Right cardiac atrium (tissue), 5 donors: ENCODE measurements around the gene ADAD2. TPM values are rescaled to one million over a fixed set of nuclear protein-coding genes. Genes with fewer than 3 reads are reported as not detected.
"Not testable (repeated sequence)": the region's sequence is repeated elsewhere in the genome, so short reads cannot be mapped to it uniquely, and the experiment has no call there.

ENCODE experiments used
- ATAC-seq, 2 donors: fragments of 200-7000 bp; cut with Tn5 transposase; one replicate each; pipeline versions ENCODE4 v1.8.0 to v1.9.1; 2020; ENCODE audit warnings: moderate library complexity in 2 of 2, mild to moderate bottlenecking in 1 of 2
- DNase-seq, 3 donors: peaks; one replicate each; pipeline ENCODE4 v3.0.0-alpha.2; 2020
- H3K27ac ChIP-seq: one replicate; pipeline ENCODE4 v1.5.1; 2013; ENCODE audit warnings: mild to moderate bottlenecking, low read length, control low read depth, moderate library complexity
- H3K27me3 ChIP-seq: one replicate; pipeline ENCODE4 v1.6.1; 2013; ENCODE audit not compliant: control insufficient read depth, insufficient read depth
- H3K4me1 ChIP-seq: one replicate; pipeline ENCODE4 v1.6.1; 2013; ENCODE audit warnings: low read length; ENCODE audit not compliant: control insufficient read depth, insufficient read depth
- H3K4me3 ChIP-seq: one replicate; pipeline ENCODE4 v1.5.1; 2013; ENCODE audit warnings: low read length, control low read depth
- H3K9me3 ChIP-seq: one replicate; pipeline ENCODE4 v1.6.1; 2013; ENCODE audit warnings: low read length; ENCODE audit not compliant: control insufficient read depth
- WGBS: extraction: QIAGEN DNeasy Blood & Tissue Kit; methylation state at CpG from one replicate; pipeline ENCODE4 v1.1.7; 2013; 5-methylcytosine and 5-hydroxymethylcytosine counted together
- intact Hi-C, 4 donors: fragments of 100-400 bp; cut with DNase I; formaldehyde crosslinking; loops; one replicate each; pipeline versions ENCODE4 v1.11.0 to v1.14.0; 2022 to 2023
- polyA plus RNA-seq: library from polyadenylated mRNA; stranded (reverse); fragments of 200-250 nt; gene quantifications from one replicate; pipeline ENCODE4 v1.2.3, GENCODE V29; 2013
- total RNA-seq, 4 donors: library from RNA; stranded (reverse); fragmentation: NEBNext Ultra II Directional; extraction: Animal tissue kit (Norgen Biotek cat#: 25700); gene quantifications; one replicate each; pipeline ENCODE4 v1.2.1, GENCODE V29; 2021
- donor health status: healthy with polysubstance abuse.
- donor health status: DM: no; HTN: yes; CAD: no.
- donor health status: DM: no; HTN: no; CAD: no.
- donor health status: DM: no; HTN: yes; CAD: no; lungs with severe emphysema.
- donor health status: DM: yes; HTN: yes; CAD: no.

ADAD2 gene
- total and polyA plus RNA-seq, 5 donors: 0.38 to 2.9 (median 0.61) TPM; not detected in 1

- Histone ChIP-seq H3K27ac (no peak overlapping the region), H3K9me3 (no peaks in the 10 kb centered on the region), H3K27me3 (no peaks in the 10 kb centered on the region), H3K4me1 (no peaks in the 10 kb centered on the region), H3K4me3 (no peak overlapping the region)
- WGBS: 95% methylated on average over 4 of the region's 4 CpGs
- intact Hi-C loops: no loop called here
- DNase-seq (no peak), ATAC-seq (no peak)
Observed at GRCh38 chr16:84212631-84213030, 21.7 kb downstream of the ADAD2 start.

DNA sequence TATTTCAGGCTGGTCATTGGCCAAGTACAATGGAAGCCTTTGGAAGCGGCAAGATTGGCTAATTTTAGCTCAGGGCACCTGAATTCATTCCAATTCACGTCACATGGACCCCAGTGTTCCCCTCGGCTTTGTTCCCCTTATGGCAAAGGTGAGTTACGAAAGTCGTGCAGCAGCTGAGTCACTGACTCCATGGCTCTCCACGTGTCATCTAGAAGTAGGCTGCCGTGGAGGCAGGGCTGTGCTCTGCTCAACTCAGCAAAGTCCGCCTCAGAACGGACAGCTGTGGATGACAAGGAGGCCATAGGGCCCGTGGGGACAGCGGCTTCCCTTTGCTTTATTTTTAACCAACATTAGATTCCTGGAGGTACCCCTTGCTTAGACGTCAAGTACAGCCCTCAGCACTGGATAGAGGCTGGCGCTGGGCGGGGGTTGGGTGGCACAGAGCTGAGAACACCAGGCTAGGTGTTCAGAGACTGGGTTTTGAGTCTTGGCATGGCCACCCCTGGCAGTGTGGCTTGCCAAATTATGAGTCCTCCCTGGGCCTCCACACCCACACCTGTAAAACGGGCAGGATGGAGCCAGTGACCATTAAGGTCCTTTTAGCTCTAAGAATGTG lies 23.6 kb downstream of the ADAD2 start:
- ATAC-seq (peak; percentile 32 to 57), DNase-seq (peak in 1 of 3 donors; percentile 39)
- intact Hi-C loops: no loop called here
- WGBS: 64% methylated on average over 15 of the region's 15 CpGs
- H3K4me3 ChIP-seq: no peak overlapping the region
- H3K27me3 ChIP-seq: no peaks in the 10 kb centered on the region
- no peaks in the 10 kb centered on the region for H3K4me1 ChIP-seq
- no peak overlapping the region for H3K27ac ChIP-seq
- H3K9me3 ChIP-seq: no peaks in the 10 kb centered on the region

DNA sequence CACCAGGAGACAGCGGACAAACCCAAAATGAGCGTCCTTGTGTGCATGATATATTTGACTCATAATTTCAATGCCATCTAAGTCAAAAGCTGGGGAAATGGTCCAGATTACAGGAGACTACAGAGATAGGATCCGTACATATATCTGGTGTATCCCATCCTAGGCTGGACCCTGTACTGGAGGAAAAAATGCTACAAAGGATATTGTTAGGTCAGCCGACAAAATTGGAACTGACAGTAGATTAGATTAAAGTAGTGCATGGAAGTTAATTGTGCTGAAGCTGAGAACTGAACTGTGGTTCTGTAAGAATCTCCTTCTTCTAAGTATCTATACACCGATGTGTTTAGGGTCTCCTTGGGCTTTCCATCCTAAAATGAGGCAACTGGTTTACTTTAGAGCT lies 24.6 kb downstream of the ADAD2 start:
- Histone ChIP-seq H3K4me1 (no peaks in the 10 kb centered on the region), H3K9me3 (no peaks in the 10 kb centered on the region), H3K27me3 (no peaks in the 10 kb centered on the region), H3K27ac (no peak overlapping the region), H3K4me3 (no peak overlapping the region)
- WGBS: 65% methylated on average over 5 of the region's 5 CpGs
- intact Hi-C loops: no loop called here
- DNase-seq (no peak), ATAC-seq (no peak)

DNA sequence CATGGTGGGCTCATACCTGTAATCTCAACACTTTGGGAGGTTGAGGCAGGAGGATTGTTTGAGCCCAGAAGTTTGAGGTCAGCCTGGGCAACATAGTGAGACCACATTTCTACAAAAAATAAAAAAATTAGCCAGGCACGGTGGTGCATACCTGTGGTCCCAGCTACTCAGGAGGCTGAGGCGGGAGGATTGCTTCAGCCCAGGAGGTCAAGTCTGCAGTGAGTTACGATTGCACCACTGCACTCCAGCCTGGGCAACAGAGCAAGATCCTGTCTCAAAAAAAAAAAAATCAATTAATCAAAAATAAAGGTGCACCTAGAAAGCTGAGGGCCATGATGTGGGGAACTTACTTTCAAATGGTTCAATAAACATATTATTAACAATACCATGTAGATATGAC lies 25.2 kb downstream of the ADAD2 start:
- DNase-seq, H3K4me1 ChIP-seq, H3K4me3 ChIP-seq, H3K27me3 ChIP-seq, H3K27ac ChIP-seq, intact Hi-C loops, ATAC-seq, H3K9me3 ChIP-seq: not testable (repeated sequence)
- 95% methylated on average over 3 of the region's 3 CpGs for WGBS

- DNase-seq: no peak
Observed at GRCh38 chr16:84218176-84218823, 27.3 kb downstream of the ADAD2 start.

DNA sequence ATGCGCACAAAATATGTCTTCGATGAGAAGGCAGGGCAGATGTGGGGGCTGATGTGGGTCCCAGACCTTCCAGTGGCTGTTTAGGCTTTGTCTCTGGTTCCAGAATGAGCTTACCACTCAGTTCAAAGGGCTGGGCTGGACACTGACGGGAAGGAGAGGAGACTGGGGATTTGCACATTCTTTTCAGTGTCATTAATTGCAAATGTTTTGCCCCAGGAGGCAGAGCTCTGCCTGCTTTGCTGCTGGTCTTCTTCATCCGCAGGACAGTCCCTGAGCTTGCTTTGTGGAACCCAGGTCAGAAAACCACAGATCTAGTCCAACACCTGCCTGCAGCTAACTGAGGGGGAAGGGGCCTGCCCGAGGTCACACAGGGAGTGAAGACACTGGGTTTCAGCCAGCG lies 28.0 kb downstream of the ADAD2 start:
- DNase-seq (no peak), ATAC-seq (no peak)
- no peak overlapping the region for H3K27ac ChIP-seq
- H3K4me1 ChIP-seq: no peaks in the 10 kb centered on the region
- intact Hi-C loops: no loop called here
- no peaks in the 10 kb centered on the region for H3K27me3 ChIP-seq
- H3K9me3 ChIP-seq: no peaks in the 10 kb centered on the region
- H3K4me3 ChIP-seq: no peak overlapping the region
- WGBS: 67% methylated on average over 6 of the region's 6 CpGs

More at GRCh38 chr16:84218176-84218823, 27.3 kb downstream of the ADAD2 start:
- Histone ChIP-seq H3K27ac (no peak overlapping the region), H3K9me3 (no peaks in the 10 kb centered on the region), H3K4me1 (no peaks in the 10 kb centered on the region), H3K4me3 (no peak overlapping the region), H3K27me3 (no peaks in the 10 kb centered on the region)
- intact Hi-C loops: no loop called here
- no peak for ATAC-seq
- 80% methylated on average over 17 of the region's 17 CpGs for WGBS

- Histone ChIP-seq H3K9me3 (no peaks in the 10 kb centered on the region), H3K4me1 (no peaks in the 10 kb centered on the region), H3K27me3 (no peaks in the 10 kb centered on the region), H3K27ac (no peak overlapping the region), H3K4me3 (no peak overlapping the region)
- intact Hi-C loops: no loop called here
- no peak for DNase-seq
- ATAC-seq: no peak
- 98% methylated on average over 1 of the region's 1 CpG for WGBS
Observed at GRCh38 chr16:84220851-84221250, 29.9 kb downstream of the ADAD2 start.

GRCh38 chr16:84223456-84223855 lies 32.5 kb downstream of the ADAD2 start:
- Histone ChIP-seq H3K9me3 (no peaks in the 10 kb centered on the region), H3K4me3 (no peak overlapping the region), H3K4me1 (no peaks in the 10 kb centered on the region), H3K27me3 (no peaks in the 10 kb centered on the region), H3K27ac (no peak overlapping the region)
- DNase-seq (no peak), ATAC-seq (no peak)
- WGBS: 90% methylated on average over 4 of the region's 4 CpGs
- intact Hi-C loops: no loop called here

- ATAC-seq: no peak
Observed at GRCh38 chr16:84224554-84224953, 33.6 kb downstream of the ADAD2 start.

GRCh38 chr16:84225126-84225525 lies 34.2 kb downstream of the ADAD2 start:
- ATAC-seq: no peak

More at GRCh38 chr16:84224554-84224953, 33.6 kb downstream of the ADAD2 start:
- Histone ChIP-seq H3K27me3 (no peaks in the 10 kb centered on the region), H3K9me3 (no peaks in the 10 kb centered on the region), H3K27ac (no peak overlapping the region), H3K4me1 (no peaks in the 10 kb centered on the region), H3K4me3 (no peak overlapping the region)
- no peak for DNase-seq
- intact Hi-C loops: no loop called here
- WGBS: 92% methylated on average over 3 of the region's 3 CpGs

DNA sequence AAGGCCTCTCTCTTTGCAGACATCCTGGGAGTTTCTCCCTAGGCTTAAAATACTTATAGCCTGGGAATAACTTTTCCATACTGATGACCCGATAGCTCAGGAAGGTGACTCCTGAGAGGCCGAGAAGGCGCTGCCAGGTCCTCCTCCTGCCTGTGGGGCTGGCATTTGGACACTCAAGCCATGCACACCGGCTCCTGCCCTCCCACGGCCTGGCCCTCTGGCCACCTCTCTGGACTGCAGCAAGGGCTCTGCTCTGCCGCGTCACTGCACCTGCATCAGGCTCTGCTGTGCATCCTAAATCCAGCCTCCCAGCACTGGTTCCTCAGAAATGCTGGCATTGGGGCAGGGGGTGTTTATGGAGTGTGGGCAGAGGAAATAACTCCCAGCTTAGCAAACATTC lies 34.6 kb downstream of the ADAD2 start:
- 73% methylated on average over 7 of the region's 7 CpGs for WGBS
- no peak for DNase-seq
- Histone ChIP-seq H3K27ac (no peak overlapping the region), H3K4me3 (no peak overlapping the region), H3K27me3 (no peaks in the 10 kb centered on the region), H3K4me1 (no peaks in the 10 kb centered on the region), H3K9me3 (no peaks in the 10 kb centered on the region)
- ATAC-seq: no peak
- intact Hi-C loops: no loop called here

More at GRCh38 chr16:84225126-84225525, 34.2 kb downstream of the ADAD2 start:
- Histone ChIP-seq H3K4me1 (no peaks in the 10 kb centered on the region), H3K27me3 (no peaks in the 10 kb centered on the region), H3K9me3 (no peaks in the 10 kb centered on the region), H3K27ac (no peak overlapping the region), H3K4me3 (no peak overlapping the region)
- WGBS: 88% methylated on average over 3 of the region's 3 CpGs
- no peak for DNase-seq
- intact Hi-C loops: no loop called here
